PC-3 (cell line): ENCODE data around the gene SFRP2. TPM values are rescaled to one million over a fixed set of nuclear protein-coding genes. Genes with fewer than 3 reads are reported as not detected.

ENCODE experiments used
- ATAC-seq: fragments of 200-7000 bp; cut with Tn5 transposase; 2 replicates; pipeline ENCODE4 v1.9.1; 2020; ENCODE audit warnings: mild to moderate bottlenecking, moderate library complexity
- BruUV-seq: library from RNA; stranded (reverse); fragments of 400-500 nt; replicated peaks from 2 replicates; lab custom pipeline; 2021; lab: Mats Ljungman, UMichigan
- CTCF ChIA-PET: fragments of 300-600 bp; sonication (Branson Sonifier 250); formaldehyde crosslinking; loops from one replicate; lab custom pipeline; 2022; ENCODE audit warnings: antibody characterized with exemption; lab: Charles Lee
- POLR2A ChIA-PET: fragments of 300-600 bp; sonication (Branson Sonifier 250); formaldehyde crosslinking; loops from one replicate; lab custom pipeline; 2022; ENCODE audit warnings: antibody characterized with exemption; ENCODE audit not compliant: unreplicated experiment; lab: Charles Lee
- DNase-seq: peaks from one replicate; pipeline ENCODE4 v3.0.0-alpha.2; 2015
- H2AFZ ChIP-seq: fragments of 300-600 bp; sonication (generic); 2 replicates; pipeline ENCODE4 v1.6.0; 2016; ENCODE audit warnings: antibody characterized with exemption, low read length
- H3F3A ChIP-seq: fragments of 300-600 bp; sonication (generic); one replicate; pipeline ENCODE4 v1.6.0; 2017; ENCODE audit warnings: antibody characterized with exemption, low read length, control low read depth, mild to moderate bottlenecking; ENCODE audit not compliant: unreplicated experiment
- H3K27ac ChIP-seq: fragments of 300-600 bp; sonication (generic); 2 replicates; pipeline ENCODE4 v1.5.1; 2016; ENCODE audit warnings: mild to moderate bottlenecking, low read length
- H3K27me3 ChIP-seq: fragments of 300-600 bp; sonication (generic); 2 replicates; pipeline ENCODE4 v1.6.1; 2016; ENCODE audit warnings: low read length, mixed read lengths
- H3K36me3 ChIP-seq: fragments of 300-600 bp; sonication (generic); 2 replicates; pipeline ENCODE4 v1.6.1; 2016; ENCODE audit warnings: low read depth, mixed run types, low read length, mixed read lengths
- H3K4me1 ChIP-seq: fragments of 300-600 bp; sonication (generic); 2 replicates; pipeline ENCODE4 v1.5.1; 2016; ENCODE audit warnings: low read length; ENCODE audit not compliant: insufficient read depth
- H3K4me2 ChIP-seq: fragments of 300-600 bp; sonication (generic); 2 replicates; pipeline ENCODE4 v1.6.0; 2016; ENCODE audit warnings: low read length
- H3K4me3 ChIP-seq: fragments of 300-600 bp; sonication (generic); 2 replicates; pipeline ENCODE4 v1.5.1; 2016; ENCODE audit warnings: mild to moderate bottlenecking, low read length, mixed read lengths
- H3K79me2 ChIP-seq: fragments of 300-600 bp; sonication (generic); 2 replicates; pipeline ENCODE4 v1.6.1; 2017; ENCODE audit warnings: low read length, mixed read lengths
- H3K9ac ChIP-seq: fragments of 300-600 bp; sonication (generic); 2 replicates; pipeline ENCODE4 v1.6.0; 2016; ENCODE audit warnings: mild to moderate bottlenecking, low read length
- H3K9me2 ChIP-seq: fragments of 300-600 bp; sonication (generic); replicated peaks from 2 replicates; pipeline ENCODE4 v1.6.1; 2016; ENCODE audit warnings: mixed run types, low read length, mixed read lengths
- H3K9me3 ChIP-seq: fragments of 300-600 bp; sonication (generic); 2 replicates; pipeline ENCODE4 v1.6.1; 2016; ENCODE audit warnings: low read length, mixed read lengths
- H4K20me1 ChIP-seq: fragments of 300-600 bp; sonication (generic); 2 replicates; pipeline ENCODE4 v1.6.1; 2016; ENCODE audit warnings: low read length, mixed read lengths
- EZH2 ChIP-seq: fragments of 300-600 bp; sonication (generic); IDR thresholded peaks from one replicate; pipeline ENCODE4 v1.6.1; 2017; ENCODE audit warnings: antibody characterized with exemption, mild to moderate bottlenecking, low read length; ENCODE audit not compliant: unreplicated experiment
- EZH2phosphoT487 ChIP-seq: fragments of 300-600 bp; sonication (generic); IDR thresholded peaks from 2 replicates; pipeline ENCODE4 v1.6.1; 2018; ENCODE audit warnings: mild to moderate bottlenecking, antibody characterized with exemption, low read length, borderline replicate concordance
- intact Hi-C: fragments of 100-400 bp; cut with micrococcal nuclease; formaldehyde crosslinking; loops from 2 replicates; pipeline ENCODE4 v1.9.0; 2023
- total RNA-seq: library from RNA; depleted of rRNA; stranded (reverse); fragments of >200 nt; gene quantifications from 2 replicates; pipeline ENCODE4 v1.2.3, GENCODE V29; 2014
- TF ChIP-seq, protein P1 (sequence below): fragments of 300-600 bp; sonication (generic); conservative IDR thresholded peaks from 2 replicates; pipeline ENCODE4 v1.5.1; 2017; ENCODE audit warnings: antibody characterized with exemption, low read depth, mild to moderate bottlenecking, low read length

Gene SFRP2
- total RNA-seq, 1 experiment from 2014 or later = not detected

DNA sequence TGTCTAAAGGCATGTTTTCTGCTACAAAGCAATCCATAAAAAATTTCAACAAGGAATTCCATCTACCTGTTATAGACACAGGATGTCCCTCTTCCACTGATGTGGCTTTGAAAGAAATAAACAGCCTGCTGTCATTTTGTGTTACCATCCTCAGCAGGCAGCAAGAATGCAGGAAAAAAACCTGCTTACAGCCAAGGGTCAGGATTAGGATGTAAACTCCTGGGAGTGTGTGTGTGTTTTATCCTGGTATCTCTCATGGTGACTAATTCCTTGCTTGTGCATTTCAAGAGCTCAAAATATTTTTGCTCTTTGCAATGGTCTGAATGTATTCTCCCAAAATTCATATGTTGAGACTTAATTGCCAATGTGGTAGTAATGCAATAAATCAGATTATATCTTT lies 28.6 kb upstream of the SFRP2 start:
- POLR2A ChIA-PET = no interaction called here
- Histone ChIP-seq H3K9me3 (no peaks in the 10 kb centered on the region), H3K9me2 (no peaks in the 10 kb centered on the region), H3K79me2 (no peaks in the 10 kb centered on the region), H3K36me3 (no peaks in the 10 kb centered on the region), H3K4me3 (no peak overlapping the region), H2AFZ (no peak overlapping the region), H3K27me3 (peaks cover 29% of the 10 kb centered on the region; the same call in 1 of the 2 replicates), H4K20me1 (no peaks in the 10 kb centered on the region), H3K4me1 (no peaks in the 10 kb centered on the region), H3K27ac (no peak overlapping the region), H3F3A (no peaks in the 10 kb centered on the region), H3K4me2 (no peak overlapping the region), H3K9ac (no peak overlapping the region)
- intact Hi-C loops = no loop called here
- BruUV-seq = no TSS peak
- TF ChIP-seq EZH2 (no peak), EZH2phosphoT487 (no peak)
- TF ChIP-seq, protein P1, sequence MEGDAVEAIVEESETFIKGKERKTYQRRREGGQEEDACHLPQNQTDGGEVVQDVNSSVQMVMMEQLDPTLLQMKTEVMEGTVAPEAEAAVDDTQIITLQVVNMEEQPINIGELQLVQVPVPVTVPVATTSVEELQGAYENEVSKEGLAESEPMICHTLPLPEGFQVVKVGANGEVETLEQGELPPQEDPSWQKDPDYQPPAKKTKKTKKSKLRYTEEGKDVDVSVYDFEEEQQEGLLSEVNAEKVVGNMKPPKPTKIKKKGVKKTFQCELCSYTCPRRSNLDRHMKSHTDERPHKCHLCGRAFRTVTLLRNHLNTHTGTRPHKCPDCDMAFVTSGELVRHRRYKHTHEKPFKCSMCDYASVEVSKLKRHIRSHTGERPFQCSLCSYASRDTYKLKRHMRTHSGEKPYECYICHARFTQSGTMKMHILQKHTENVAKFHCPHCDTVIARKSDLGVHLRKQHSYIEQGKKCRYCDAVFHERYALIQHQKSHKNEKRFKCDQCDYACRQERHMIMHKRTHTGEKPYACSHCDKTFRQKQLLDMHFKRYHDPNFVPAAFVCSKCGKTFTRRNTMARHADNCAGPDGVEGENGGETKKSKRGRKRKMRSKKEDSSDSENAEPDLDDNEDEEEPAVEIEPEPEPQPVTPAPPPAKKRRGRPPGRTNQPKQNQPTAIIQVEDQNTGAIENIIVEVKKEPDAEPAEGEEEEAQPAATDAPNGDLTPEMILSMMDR = no peak
- ATAC-seq (no peak), DNase-seq (no peak)
- CTCF ChIA-PET = no interaction called here

DNA sequence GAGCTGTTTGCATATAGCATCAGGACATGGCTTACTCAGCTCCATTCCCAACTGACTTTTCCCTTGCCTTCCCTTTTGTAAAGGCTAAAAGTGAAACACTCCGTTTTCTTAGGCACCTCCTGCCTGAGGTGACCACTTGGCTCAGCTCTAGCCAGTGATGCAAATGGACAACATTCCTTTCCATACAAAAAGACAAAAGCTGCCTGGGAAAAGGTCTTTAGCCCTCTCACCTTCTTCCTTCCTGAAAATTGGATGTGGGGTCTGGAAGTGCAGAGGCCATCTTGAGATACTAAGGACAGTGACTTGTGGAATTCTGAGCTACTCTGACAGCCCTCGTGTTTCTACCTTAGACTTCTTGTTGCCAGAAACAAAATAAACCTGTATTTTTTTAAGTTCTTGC lies 27.7 kb upstream of the SFRP2 start:
- H3K4me1 ChIP-seq = no peaks in the 10 kb centered on the region
- H3K9ac ChIP-seq = no peak overlapping the region
- no peaks in the 10 kb centered on the region for H4K20me1 ChIP-seq
- H3K27me3 ChIP-seq = peaks cover 37% of the 10 kb centered on the region; the same call in 1 of the 2 replicates
- H3K4me2 ChIP-seq = no peak overlapping the region
- no peaks in the 10 kb centered on the region for H3K9me3 ChIP-seq
- BruUV-seq = no TSS peak
- CTCF ChIA-PET = no interaction called here
- no peaks in the 10 kb centered on the region for H3K9me2 ChIP-seq
- no peak overlapping the region for H3K4me3 ChIP-seq
- no peaks in the 10 kb centered on the region for H3K36me3 ChIP-seq
- ATAC-seq = no peak
- DNase-seq = no peak
- TF ChIP-seq EZH2phosphoT487 = no peak
- TF ChIP-seq EZH2 = no peak
- TF ChIP-seq, protein P1 = no peak
- POLR2A ChIA-PET = no interaction called here
- no peaks in the 10 kb centered on the region for H3F3A ChIP-seq
- no peak overlapping the region for H2AFZ ChIP-seq
- no peak overlapping the region for H3K27ac ChIP-seq
- no peaks in the 10 kb centered on the region for H3K79me2 ChIP-seq
- intact Hi-C loops = no loop called here

DNA sequence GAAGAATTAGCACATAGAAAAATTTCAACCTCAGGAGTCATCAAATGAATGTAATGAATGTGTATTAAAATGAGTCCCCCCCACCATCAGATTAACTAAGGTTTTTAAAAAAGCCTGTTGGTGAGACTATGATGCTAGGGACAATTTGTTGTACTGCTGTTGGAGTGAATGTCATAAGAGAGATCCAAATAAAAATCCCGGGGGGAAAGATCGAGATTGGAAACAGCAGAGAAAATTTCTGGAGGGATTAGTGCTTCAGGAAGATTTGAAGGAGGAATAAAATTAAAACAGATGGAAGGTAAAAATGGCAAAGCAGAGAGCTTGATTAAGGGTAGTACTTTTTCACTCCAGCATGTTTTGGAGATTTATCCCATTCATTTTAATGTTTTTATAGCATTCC lies 25.9 kb upstream of the SFRP2 start:
- Histone ChIP-seq H3K9me2 (no peaks in the 10 kb centered on the region), H3K4me3 (no peak overlapping the region), H2AFZ (no peak overlapping the region), H3K4me1 (no peaks in the 10 kb centered on the region), H3K27ac (no peak overlapping the region), H3K9ac (no peak overlapping the region), H4K20me1 (no peaks in the 10 kb centered on the region), H3K27me3 (peaks cover 38% of the 10 kb centered on the region; the same call in 1 of the 2 replicates), H3F3A (no peaks in the 10 kb centered on the region), H3K36me3 (no peaks in the 10 kb centered on the region), H3K9me3 (no peaks in the 10 kb centered on the region), H3K4me2 (no peak overlapping the region), H3K79me2 (no peaks in the 10 kb centered on the region)
- DNase-seq = no peak
- no peak for TF ChIP-seq EZH2
- TF ChIP-seq, protein P1 = no peak
- no peak for TF ChIP-seq EZH2phosphoT487
- POLR2A ChIA-PET = no interaction called here
- ATAC-seq = no peak
- no TSS peak for BruUV-seq
- intact Hi-C loops = no loop called here
- CTCF ChIA-PET = no interaction called here
